Naive B cell (primary cell): Measurements from ENCODE around the gene SH2D3A. TPM values are rescaled to one million over a fixed set of nuclear protein-coding genes. Genes with fewer than 3 reads are reported as not detected.

ENCODE experiments used
- ATAC-seq, 2 donors: fragments of 150-1000 bp; cut with Tn5 transposase; 2 replicates each; pipeline ENCODE4 v1.10.0; 2021; ENCODE audit warnings: low read depth in 2 of 2, mild to moderate bottlenecking in 2 of 2, moderate library complexity in 2 of 2
- DNase-seq: peaks from one replicate; pipeline ENCODE4 v3.0.0; 2022
- H3K27ac Mint-ChIP-seq, 6 donors: one replicate each; pipeline ENCODE4 v1.8.0; 2020 to 2022; ENCODE audit warnings: mild to moderate bottlenecking in 6 of 6, mixed read lengths in 6 of 6, moderate library complexity in 5 of 6, inconsistent platforms in 2 of 6
- H3K27me3 Mint-ChIP-seq, 3 donors: one replicate each; pipeline ENCODE4 v1.8.0; 2021 to 2022; ENCODE audit warnings: mixed read lengths in 3 of 3, mild to moderate bottlenecking in 1 of 3
- H3K36me3 Mint-ChIP-seq, 2 donors: one replicate each; pipeline ENCODE4 v1.8.0; 2020 to 2022; ENCODE audit warnings: mixed read lengths in 2 of 2, inconsistent platforms in 1 of 2, mild to moderate bottlenecking in 1 of 2
- H3K4me1 Mint-ChIP-seq, 3 donors: one replicate each; pipeline ENCODE4 v1.8.0; 2020 to 2022; ENCODE audit warnings: mixed read lengths in 3 of 3, inconsistent platforms in 1 of 3, mild to moderate bottlenecking in 1 of 3, moderate library complexity in 1 of 3
- H3K4me3 Mint-ChIP-seq, 8 donors: one replicate each; pipeline ENCODE4 v1.8.0; 2020 to 2022; ENCODE audit warnings: mild to moderate bottlenecking in 8 of 8, mixed read lengths in 8 of 8, moderate library complexity in 8 of 8, inconsistent platforms in 2 of 8
- H3K9me3 Mint-ChIP-seq, 7 donors: one replicate each; pipeline ENCODE4 v1.8.0; 2020 to 2022; ENCODE audit warnings: mixed read lengths in 7 of 7, mild to moderate bottlenecking in 5 of 7, inconsistent platforms in 2 of 7, moderate library complexity in 1 of 7
- polyA plus RNA-seq, 6 donors: library from polyadenylated mRNA; unstranded; fragments of 300-500 nt; fragmentation: Illumina TruSeq; gene quantifications; one replicate each; pipeline ENCODE4 v1.2.3, GENCODE V29; 2021; ENCODE audit warnings: low read depth in 6 of 6

Gene SH2D3A
- polyA plus RNA-seq, 6 donors from 2014 or later = 7.5 to 39.5 (median 22.3) TPM

DNA sequence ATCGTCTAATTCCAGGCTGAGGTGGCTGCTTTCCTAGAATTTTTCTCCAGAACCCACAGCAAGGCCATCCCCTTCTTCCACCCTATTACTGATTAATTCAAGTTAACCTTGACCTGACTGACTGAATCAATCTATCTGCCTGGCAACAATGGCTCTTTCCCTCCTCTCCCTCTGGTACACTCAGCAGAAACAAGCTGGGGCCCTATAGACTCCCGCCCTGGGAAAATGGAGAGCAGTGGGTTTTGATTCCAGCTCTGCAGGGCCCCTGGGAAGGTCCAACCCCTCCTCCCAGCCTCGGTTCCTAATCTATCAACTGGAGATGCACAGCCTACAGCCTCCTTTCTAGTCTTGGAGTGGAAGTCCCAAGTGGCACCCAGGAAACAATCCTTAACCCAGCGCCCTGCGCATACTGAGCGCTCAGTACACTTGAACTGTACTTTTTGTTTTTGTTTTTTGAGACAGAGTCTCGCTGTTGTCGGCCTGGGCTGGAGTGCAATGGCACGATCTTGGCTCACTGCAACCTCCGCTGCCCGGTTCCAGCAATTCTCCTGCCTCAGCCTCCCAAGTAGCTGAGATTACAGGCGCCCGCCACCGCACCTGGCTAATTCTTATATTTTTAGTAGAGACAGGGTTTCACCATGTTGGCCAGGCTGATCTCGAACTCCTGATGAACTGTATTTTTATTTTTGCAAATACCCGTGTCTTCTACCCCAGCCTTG, 41.6 kb downstream of the SH2D3A start:
- H3K27me3 Mint-ChIP-seq = no peaks in the 10 kb centered on the region
- H3K9me3 Mint-ChIP-seq = no peaks in the 10 kb centered on the region
- H3K4me3 Mint-ChIP-seq = peak overlapping the region in 3 of 8 donors; percentile 29 to 84 (median 44)
- peak overlapping the region in 3 of 6 donors; percentile 41 to 91 (median 76) for H3K27ac Mint-ChIP-seq
- H3K4me1 Mint-ChIP-seq = peaks cover 48 to 70% (median 58%) of the 10 kb centered on the region in 3 donors
- no peak for DNase-seq
- ATAC-seq = no peak
- no peaks in the 10 kb centered on the region for H3K36me3 Mint-ChIP-seq

DNA sequence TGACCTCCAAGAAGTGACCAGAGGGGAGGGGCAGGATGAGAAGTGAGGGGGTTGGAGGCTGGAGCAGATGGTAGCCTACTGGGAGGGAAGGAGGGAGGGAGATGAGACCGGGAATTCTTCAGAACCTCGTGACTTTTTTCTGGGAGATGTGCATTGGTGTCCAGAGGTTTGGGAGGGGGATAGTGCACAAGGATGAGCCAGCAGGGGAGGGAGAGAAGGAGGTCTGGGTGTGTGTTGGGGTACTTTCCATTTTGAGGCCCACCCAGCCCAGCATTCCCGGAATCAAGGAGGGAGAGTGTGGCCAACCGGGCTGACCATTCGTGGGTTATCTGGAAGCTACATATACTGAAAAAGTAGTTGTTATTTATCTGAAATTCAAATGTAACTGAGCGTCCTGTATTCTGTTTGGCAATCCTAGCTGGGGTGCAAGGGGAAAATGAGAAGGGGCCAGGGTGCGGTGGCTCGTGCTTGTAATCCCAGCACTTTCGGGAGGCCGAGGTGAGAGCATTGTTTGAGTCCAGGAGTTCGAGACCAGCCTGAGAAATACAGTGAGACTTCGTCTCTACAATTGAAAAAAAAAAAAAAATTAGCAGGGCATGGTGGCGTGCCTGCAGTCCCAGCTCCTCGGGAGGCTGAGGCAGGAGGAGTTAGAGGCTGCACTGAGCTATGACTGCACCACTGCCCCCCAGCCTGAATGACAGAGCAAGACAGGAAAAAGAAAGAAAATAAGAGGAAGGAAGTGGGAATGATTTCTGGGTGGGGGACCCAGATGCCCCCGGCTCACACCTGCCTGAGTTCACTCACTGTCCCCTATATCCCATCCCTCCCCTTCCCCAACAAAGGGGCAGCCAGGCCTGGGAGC, 42.4 kb downstream of the SH2D3A start:
- Mint-ChIP-seq H3K36me3 (no peaks in the 10 kb centered on the region), H3K4me1 (peaks cover 52 to 75% (median 54%) of the 10 kb centered on the region in 3 donors), H3K9me3 (peaks cover 0 to 2% (median 0%) of the 10 kb centered on the region in 7 donors), H3K27me3 (no peaks in the 10 kb centered on the region), H3K27ac (peak overlapping the region in 3 of 6 donors; percentile 51 to 91 (median 76)), H3K4me3 (peak overlapping the region in 4 of 8 donors; percentile 0 to 53 (median 29))
- no peak for DNase-seq
- ATAC-seq = no peak

DNA sequence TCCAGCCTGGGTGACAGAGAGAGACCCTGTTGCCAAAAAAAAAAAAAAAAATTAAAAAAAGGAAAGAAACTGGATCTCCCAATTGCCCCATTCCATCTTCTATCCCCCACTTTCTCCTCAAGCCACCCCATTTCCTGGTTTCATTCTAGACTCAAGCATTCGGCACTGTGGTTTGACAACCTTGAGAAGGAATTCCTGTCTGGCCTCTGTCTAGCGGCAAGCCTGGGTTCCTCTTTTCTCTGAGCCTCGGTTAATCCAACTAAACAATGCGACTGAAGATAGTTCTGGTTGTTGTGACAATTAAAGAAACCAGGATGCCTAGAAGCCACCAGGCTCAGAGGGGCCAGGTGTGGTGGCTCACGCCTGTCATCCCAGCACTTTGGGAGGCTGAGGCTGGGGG, 43.5 kb downstream of the SH2D3A start:
- Mint-ChIP-seq H3K9me3 (peaks cover 0 to 2% (median 0%) of the 10 kb centered on the region in 7 donors), H3K27ac (peak overlapping the region in 5 of 6 donors; percentile 48 to 91 (median 63)), H3K4me3 (peak overlapping the region; percentile 48 to 91 (median 74)), H3K27me3 (no peaks in the 10 kb centered on the region), H3K4me1 (peaks cover 44 to 73% (median 54%) of the 10 kb centered on the region in 3 donors), H3K36me3 (no peaks in the 10 kb centered on the region)
- DNase-seq (peak; percentile 34), ATAC-seq (peak; percentile 55 to 61)

DNA sequence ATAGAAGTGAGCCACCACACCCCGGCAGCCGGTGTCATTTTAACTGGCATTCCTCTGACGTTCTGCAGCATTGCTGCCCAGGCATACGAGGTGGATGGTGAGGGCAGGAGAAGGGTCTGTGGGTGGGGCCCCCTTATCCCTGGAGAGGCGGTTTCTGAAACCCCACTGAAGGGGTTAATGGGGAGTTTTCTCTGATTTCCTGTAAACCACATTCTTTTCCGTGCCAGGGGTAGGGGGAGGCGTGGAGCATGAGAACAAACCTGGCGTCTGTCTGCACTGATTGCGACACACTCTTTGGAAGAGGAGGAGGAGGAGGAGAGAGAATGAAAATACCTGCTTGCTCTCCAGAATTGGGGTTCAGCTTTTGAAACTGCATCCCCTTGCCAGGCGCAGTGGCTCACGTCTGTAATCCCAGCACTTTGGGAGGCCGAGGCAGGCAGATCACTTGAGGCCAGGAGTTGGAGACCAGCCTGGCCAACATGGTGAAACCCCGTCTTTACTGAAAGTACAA, 44.1 kb downstream of the SH2D3A start:
- Mint-ChIP-seq H3K4me1 (peaks cover 38 to 67% (median 48%) of the 10 kb centered on the region in 3 donors), H3K4me3 (peak overlapping the region in 7 of 8 donors; percentile 15 to 91 (median 72)), H3K9me3 (peaks cover 0 to 2% (median 0%) of the 10 kb centered on the region in 7 donors), H3K36me3 (no peaks in the 10 kb centered on the region), H3K27ac (peak overlapping the region in 4 of 6 donors; percentile 63 to 91 (median 82)), H3K27me3 (no peaks in the 10 kb centered on the region)
- ATAC-seq (no peak), DNase-seq (no peak)

DNA sequence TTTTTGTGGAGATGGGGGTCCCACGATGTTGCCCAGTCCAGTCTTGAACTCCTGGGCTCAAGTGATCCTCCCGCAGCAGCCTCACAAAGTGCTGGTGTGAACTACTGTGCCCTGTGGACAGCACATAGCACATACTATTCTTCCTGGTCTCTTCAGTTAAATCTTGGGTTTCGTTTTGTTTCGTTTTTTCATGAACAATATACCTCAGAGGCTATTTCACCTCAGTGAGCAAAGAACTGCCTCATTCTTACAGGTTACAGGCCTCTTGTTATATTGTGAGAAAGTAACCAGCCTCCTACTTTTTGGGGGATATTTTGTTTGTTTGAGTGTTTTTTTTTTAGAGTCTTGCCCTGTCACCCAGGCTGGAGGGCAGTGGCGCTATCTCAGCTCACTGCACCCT, 45.5 kb downstream of the SH2D3A start:
- Mint-ChIP-seq H3K4me3 (peak overlapping the region in 6 of 8 donors; percentile 54 to 80 (median 72)), H3K27me3 (peaks cover 0 to 11% (median 7%) of the 10 kb centered on the region in 3 donors), H3K4me1 (peaks cover 34 to 70% (median 55%) of the 10 kb centered on the region in 3 donors), H3K27ac (peak overlapping the region in 5 of 6 donors; percentile 93 to 96 (median 94)), H3K36me3 (peaks cover 0 to 8% of the 10 kb centered on the region in 2 donors), H3K9me3 (peaks cover 0 to 4% (median 2%) of the 10 kb centered on the region in 7 donors)
- DNase-seq = peak; percentile 50
- peak; percentile 94 for ATAC-seq

DNA sequence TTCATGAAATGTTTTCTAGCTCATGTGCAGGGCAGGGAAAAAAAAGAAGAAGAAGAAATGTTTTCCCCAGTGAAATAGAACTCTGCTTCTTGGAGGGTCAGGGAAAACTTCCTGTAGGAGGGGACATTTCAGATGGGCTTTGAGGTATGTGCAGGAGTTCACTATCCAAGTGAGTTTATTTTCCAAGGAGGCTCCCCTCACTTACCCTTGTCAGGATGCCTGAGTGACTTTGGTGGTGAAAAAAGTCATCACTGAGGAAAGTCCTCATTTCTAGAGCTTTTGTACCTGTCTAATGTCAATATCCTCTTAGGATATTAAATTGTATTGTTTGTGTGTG, 46.1 kb downstream of the SH2D3A start:
- ATAC-seq (no peak), DNase-seq (no peak)
- H3K9me3 Mint-ChIP-seq = peaks cover 0 to 5% (median 2%) of the 10 kb centered on the region in 7 donors
- H3K4me3 Mint-ChIP-seq = peak overlapping the region in 2 of 8 donors; percentile 73 to 78
- peak overlapping the region in 4 of 6 donors; percentile 88 to 96 (median 94) for H3K27ac Mint-ChIP-seq
- H3K36me3 Mint-ChIP-seq = peaks cover 0 to 8% of the 10 kb centered on the region in 2 donors
- peaks cover 0 to 13% (median 12%) of the 10 kb centered on the region in 3 donors for H3K27me3 Mint-ChIP-seq
- peaks cover 34 to 69% (median 57%) of the 10 kb centered on the region in 3 donors for H3K4me1 Mint-ChIP-seq

DNA sequence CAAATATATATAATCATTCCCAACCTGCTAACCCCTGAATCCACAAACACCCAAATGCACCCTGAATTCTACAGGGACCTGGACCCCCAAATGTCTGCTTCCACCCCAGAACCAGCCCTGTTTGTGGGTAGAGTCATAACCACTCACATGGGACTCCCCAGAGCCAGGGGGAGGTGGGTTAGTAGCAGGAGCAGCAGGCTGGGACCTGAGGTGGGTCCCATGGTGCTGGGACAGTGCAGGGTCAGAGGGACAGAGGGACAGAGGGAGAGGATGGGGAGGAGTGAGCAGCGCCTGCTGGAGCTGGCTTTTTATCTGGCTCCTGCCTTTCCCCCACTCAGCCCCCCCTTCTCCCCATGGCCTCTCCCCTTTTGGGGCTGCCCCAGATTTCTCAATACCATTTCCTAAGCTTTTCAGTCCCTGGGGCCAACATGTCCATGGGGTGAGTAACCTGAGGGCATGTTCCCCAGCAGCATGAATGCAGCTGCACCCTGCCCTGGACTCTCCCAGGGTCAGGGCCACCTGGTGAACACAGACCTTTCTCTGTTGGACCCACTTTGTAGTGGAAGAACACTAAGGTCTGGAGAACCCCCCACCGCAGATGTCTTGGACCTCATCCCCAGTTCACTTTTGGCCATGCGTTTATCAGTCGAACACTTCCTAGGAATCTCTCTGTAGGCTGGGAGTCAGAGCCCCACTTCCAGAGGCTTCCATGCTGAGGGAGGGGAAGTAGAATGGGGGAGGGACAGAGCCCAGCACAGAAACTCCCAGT, 46.7 kb downstream of the SH2D3A start, which contains the start of gene C3:
TSS of gene C3 (minus strand) at position 282 of the 769 bp plus-strand sequence. CDS start at position 221, 61 bp downstream.
- DNase-seq (no peak), ATAC-seq (no peak)
- Mint-ChIP-seq H3K27me3 (peaks cover 0 to 13% (median 12%) of the 10 kb centered on the region in 3 donors), H3K36me3 (peaks cover 0 to 8% of the 10 kb centered on the region in 2 donors), H3K4me3 (peak within 1 kb of the TSS in 6 of 8 donors; percentile 54 to 80 (median 72)), H3K9me3 (peaks cover 0 to 5% (median 2%) of the 10 kb centered on the region in 7 donors), H3K27ac (peak within 1 kb of the TSS in 5 of 6 donors; percentile 93 to 96 (median 95)), H3K4me1 (peaks cover 32 to 64% (median 54%) of the 10 kb centered on the region in 3 donors)

DNA sequence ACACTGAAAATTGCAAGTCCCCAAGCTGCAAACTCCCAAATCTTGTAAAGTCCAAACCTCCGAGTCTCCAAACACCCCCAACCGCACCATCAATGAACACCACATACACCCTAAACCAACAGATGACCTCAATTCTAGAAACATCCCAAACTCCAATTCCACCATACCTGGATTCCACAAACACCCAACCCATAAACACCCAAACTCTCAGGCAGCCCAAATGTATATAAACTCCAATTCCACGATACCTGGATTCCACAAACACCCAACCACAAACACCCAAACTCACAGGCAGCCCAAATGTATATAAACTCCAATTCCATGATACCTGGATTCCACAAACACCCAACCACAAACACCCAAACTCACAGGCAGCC, 47.3 kb downstream of the SH2D3A start:
- ATAC-seq (no peak), DNase-seq (no peak)
- peaks cover 27 to 58% (median 48%) of the 10 kb centered on the region in 3 donors for H3K4me1 Mint-ChIP-seq
- H3K27me3 Mint-ChIP-seq = peaks cover 0 to 13% (median 12%) of the 10 kb centered on the region in 3 donors
- peak overlapping the region in 3 of 6 donors; percentile 40 to 96 (median 53) for H3K27ac Mint-ChIP-seq
- peaks cover 0 to 8% of the 10 kb centered on the region in 2 donors for H3K36me3 Mint-ChIP-seq
- H3K9me3 Mint-ChIP-seq = peaks cover 0 to 5% (median 2%) of the 10 kb centered on the region in 7 donors
- H3K4me3 Mint-ChIP-seq = peak overlapping the region in 1 of 8 donors; percentile 65

DNA sequence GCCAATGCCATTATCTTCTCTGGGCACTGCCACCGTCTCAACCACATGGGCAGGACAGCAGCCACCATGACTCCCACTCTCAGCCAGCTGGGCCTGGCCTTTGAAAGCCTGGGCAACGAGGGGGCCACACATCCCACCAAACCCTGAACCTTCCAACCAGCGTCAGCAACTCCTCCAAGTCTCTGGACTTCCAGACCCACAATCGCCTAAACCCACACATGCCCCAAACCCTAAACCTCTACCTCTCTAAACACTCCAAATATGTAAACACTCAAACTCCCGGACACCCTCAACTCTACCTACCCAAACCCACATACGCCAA, 47.7 kb downstream of the SH2D3A start:
- no peak for ATAC-seq
- no peak for DNase-seq
- Mint-ChIP-seq H3K4me1 (peaks cover 22 to 53% (median 43%) of the 10 kb centered on the region in 3 donors), H3K9me3 (peaks cover 0 to 5% (median 2%) of the 10 kb centered on the region in 7 donors), H3K4me3 (no peak overlapping the region), H3K27ac (peak overlapping the region in 3 of 6 donors; percentile 28 to 53 (median 40)), H3K36me3 (peaks cover 0 to 8% of the 10 kb centered on the region in 2 donors), H3K27me3 (peaks cover 0 to 13% (median 12%) of the 10 kb centered on the region in 3 donors)

DNA sequence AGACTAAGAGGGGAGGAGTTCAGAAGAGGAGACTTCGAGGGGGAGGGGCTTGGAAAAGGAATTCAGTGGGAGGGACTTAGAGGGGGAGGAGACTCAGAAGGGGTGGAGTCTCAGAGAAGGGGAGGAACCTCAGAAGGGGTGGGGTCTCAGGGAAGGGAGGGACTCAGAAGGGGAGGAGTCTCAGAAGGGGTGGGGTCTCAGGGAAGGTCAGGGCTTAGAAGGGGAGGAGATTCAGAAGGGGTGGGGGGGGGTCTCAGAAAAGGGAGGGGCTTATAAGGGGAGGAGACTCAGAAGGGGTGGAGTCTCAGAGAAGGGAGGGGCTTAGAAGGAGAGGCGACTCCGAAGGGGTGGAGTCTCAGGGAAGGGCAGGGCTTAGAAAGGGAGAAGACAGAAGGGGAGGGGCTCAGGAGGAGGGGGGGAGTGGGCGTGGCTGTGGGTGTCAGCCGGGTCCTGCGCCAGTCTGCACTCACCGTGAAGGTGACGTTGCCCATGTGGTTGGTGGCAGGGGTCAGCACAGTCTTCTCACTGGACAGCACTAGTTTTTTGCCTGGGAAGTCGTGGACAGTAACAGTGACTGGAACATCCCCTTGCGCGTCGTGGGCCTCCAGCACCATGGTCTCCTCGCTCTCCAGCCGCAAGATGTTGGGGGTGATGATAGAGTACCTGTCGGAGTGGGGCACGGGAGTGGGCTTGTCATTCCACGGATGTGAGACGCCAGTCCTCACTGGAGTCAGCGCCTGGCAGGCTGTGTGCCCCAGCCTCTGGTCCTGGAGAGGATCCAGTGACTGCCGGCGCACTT, 48.3 kb downstream of the SH2D3A start:
- no peak overlapping the region for H3K4me3 Mint-ChIP-seq
- H3K27ac Mint-ChIP-seq = peak overlapping the region in 2 of 6 donors; percentile 28 to 40
- ATAC-seq = peak; percentile 13 to 18

DNA sequence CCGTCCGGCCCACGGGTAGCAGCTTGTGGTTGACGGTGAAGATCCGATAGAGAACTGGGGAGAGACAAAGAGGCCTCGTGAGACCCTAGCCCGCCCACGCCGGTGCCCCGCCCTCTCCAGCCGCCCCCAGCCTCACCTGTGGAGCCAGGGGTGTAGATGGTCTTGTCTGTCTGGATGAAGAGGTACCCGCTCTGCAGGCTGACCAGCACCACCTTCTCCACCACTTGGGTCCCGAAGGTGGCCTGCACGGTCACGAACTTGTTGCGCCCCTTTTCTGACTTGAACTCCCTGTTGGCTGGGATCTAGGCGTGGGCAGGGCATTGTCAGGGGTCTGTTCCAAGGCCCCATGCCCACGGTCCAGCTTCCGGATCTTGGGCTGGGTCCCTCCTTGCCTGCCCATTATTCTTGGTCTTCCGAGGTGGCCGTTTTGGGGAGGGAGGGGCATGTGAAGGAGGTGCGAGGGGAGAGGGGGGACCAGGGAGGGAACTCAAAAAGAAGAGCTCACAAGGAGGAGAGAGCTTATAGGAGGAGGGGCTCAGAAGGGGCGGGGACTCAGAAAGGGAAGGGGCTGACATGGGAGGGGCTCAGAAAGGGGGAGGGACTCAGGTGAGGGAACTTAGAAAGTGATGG, 49.0 kb downstream of the SH2D3A start:
- Mint-ChIP-seq H3K36me3 (peaks cover 0 to 8% of the 10 kb centered on the region in 2 donors), H3K9me3 (peaks cover 0 to 5% (median 2%) of the 10 kb centered on the region in 7 donors), H3K4me1 (peaks cover 9 to 40% (median 35%) of the 10 kb centered on the region in 3 donors), H3K27me3 (peaks cover 0 to 13% (median 12%) of the 10 kb centered on the region in 3 donors), H3K27ac (no peak overlapping the region), H3K4me3 (peak overlapping the region in 1 of 8 donors; percentile 54)
- ATAC-seq (no peak), DNase-seq (no peak)

More for the DNA sequence above, 48.3 kb downstream of the SH2D3A start:
- H3K9me3 Mint-ChIP-seq = peaks cover 0 to 5% (median 2%) of the 10 kb centered on the region in 7 donors
- H3K4me1 Mint-ChIP-seq = peaks cover 16 to 48% (median 40%) of the 10 kb centered on the region in 3 donors
- peaks cover 0 to 8% of the 10 kb centered on the region in 2 donors for H3K36me3 Mint-ChIP-seq
- no peak for DNase-seq
- H3K27me3 Mint-ChIP-seq = peaks cover 0 to 13% (median 12%) of the 10 kb centered on the region in 3 donors
